Measurements from ENCODE around the gene PHF21B.

DNA sequence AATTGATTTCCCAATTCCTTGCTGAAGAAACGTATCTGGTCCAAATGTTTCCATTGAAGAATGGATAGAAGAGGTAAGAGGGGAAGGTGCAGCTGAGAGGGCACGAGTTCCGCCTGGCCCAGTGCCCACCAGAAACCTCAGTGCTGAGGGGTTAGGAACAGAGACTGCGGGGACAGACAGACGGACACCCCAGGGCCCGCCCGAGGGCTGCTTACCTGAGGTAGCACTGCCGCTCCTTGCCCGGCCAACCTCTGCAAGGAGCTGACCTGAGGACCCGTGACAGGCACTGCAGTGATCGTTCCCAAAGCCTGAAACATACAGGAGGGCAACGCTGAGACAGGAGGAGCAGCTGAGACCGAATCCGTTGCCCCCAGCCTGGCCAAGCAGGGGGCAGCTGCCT, 89.6 kb downstream of the PHF21B start:
- TF ChIP-seq POLR2A (IDR thresholded peaks at IDR 0.05; ENCODE audit: low read depth, low read length), result no peak
- TF ChIP-seq TAF1 (IDR thresholded peaks at IDR 0.05; ENCODE audit: low read depth, low read length), result no peak
- no peak for TF ChIP-seq POLR2AphosphoS5 (IDR thresholded peaks at IDR 0.05; ENCODE audit: low read depth, low read length)
- TF ChIP-seq SPI1 (IDR thresholded peaks at IDR 0.05; ENCODE audit: low read depth, low read length), result no peak
- no peak for TF ChIP-seq PAX5 (IDR thresholded peaks at IDR 0.05; ENCODE audit: insufficient read depth, low read length, severe bottlenecking)
